GM10248 (cell line): ENCODE data around the gene HOXA1.

Source experiments
- CTCF ChIA-PET: fragments of 300-600 bp; sonication (Branson Sonifier 250); formaldehyde crosslinking; extraction: SDS; loops from one replicate; lab custom pipeline; 2021; ENCODE audit warnings: antibody characterized with exemption; lab: Yijun Ruan, JAX
- POLR2A ChIA-PET: fragments of 350-650 bp; sonication (Branson Sonifier 250); formaldehyde crosslinking; extraction: SDS; loops from one replicate; lab custom pipeline; 2020; ENCODE audit warnings: antibody characterized with exemption; lab: Yijun Ruan, JAX
- DNase-seq: peaks from one replicate; pipeline ENCODE4 v3.0.0; 2012; ENCODE audit errors: extremely low spot score
- CTCF ChIP-seq: IDR thresholded peaks from 2 replicates; pipeline ENCODE4 v1.5.1; 2012; ENCODE audit warnings: mild to moderate bottlenecking, low read depth; ENCODE audit errors: extremely low read depth, missing control alignments, control extremely low read depth

The HOXA1 gene

GRCh38 chr7:27116031-27116961 lies 20.5 kb upstream of the HOXA1 start:
- CTCF ChIA-PET, result no interaction called here
- no peak for TF ChIP-seq CTCF
- POLR2A ChIA-PET, result no interaction called here
- no peak for DNase-seq

- TF ChIP-seq CTCF, result no peak
- no peak for DNase-seq
- ChIA-PET CTCF (no interaction called here), POLR2A (no interaction called here)
Measured at GRCh38 chr7:27115221-27116026, 19.6 kb upstream of the HOXA1 start.

GRCh38 chr7:27114881-27115220 lies 19.1 kb upstream of the HOXA1 start:
- POLR2A ChIA-PET, result no interaction called here
- no peak for TF ChIP-seq CTCF
- no peak for DNase-seq
- CTCF ChIA-PET, result no interaction called here

- TF ChIP-seq CTCF, result no peak
- ChIA-PET POLR2A (no interaction called here), CTCF (no interaction called here)
- DNase-seq, result no peak
Measured at GRCh38 chr7:27113991-27114769, 18.4 kb upstream of the HOXA1 start.

- no peak for DNase-seq
- ChIA-PET POLR2A (no interaction called here), CTCF (no interaction called here)
- TF ChIP-seq CTCF, result no peak
Measured at GRCh38 chr7:27112955-27113949, 17.5 kb upstream of the HOXA1 start.

- CTCF ChIA-PET, result no interaction called here
Measured at GRCh38 chr7:27112361-27112760, 16.6 kb upstream of the HOXA1 start.

More at GRCh38 chr7:27112361-27112760, 16.6 kb upstream of the HOXA1 start:
- DNase-seq, result no peak
- TF ChIP-seq CTCF, result no peak
- POLR2A ChIA-PET, result no interaction called here
